M059J (cell line): ENCODE results near the gene IGSF9. TPM values are rescaled to one million over a fixed set of nuclear protein-coding genes. Genes with fewer than 3 reads are reported as not detected.

Source experiments
- DNase-seq: peaks from one replicate; pipeline ENCODE4 v3.0.0-alpha.2; 2012; ENCODE audit warnings: low read depth
- total RNA-seq: library from RNA; depleted of rRNA; stranded (reverse); fragments of >200 nt; shearing (Covaris generic); gene quantifications from 2 replicates; pipeline ENCODE4 v1.2.3, GENCODE V29; 2014

Gene IGSF9
- total RNA-seq, 1 experiment from 2014 or later: 0.32 TPM

DNA sequence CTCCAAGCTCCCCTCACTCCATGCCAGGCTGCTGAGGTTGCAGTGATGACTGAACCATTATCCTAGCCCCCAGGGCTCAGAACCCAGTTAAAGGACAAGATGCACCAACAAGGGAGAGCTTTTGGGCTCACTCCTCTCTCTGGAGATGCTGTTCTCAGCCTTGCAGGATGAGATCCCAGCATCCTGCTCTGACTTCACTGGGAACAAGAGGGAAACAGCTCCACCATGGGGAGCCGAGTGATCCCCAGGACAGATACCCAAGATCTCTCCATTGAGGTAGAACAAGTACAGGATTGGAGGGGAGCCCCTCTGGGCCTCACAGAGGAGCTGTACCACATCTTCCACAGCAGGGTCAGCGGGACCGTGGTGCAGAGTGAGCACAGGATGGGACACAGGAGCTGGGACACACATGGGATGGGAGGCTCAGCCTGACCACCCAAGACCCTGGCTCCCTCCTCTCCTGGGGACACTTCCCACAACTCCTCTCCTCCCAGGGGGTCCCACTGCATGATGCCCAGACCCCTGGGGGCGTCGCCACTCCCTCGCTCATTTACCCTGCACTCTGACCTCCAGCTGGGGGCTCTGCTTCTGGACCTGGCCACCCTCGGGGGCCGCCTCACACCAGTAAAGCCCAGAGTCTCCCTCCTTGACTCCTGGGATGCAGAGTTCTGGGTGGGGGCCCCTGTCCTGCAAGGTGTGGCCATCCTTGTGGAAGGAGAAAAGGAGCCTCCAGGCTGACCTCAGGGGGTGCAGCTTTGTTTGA is 27.2 kb upstream of the IGSF9 start:
- DNase-seq: no peak

DNA sequence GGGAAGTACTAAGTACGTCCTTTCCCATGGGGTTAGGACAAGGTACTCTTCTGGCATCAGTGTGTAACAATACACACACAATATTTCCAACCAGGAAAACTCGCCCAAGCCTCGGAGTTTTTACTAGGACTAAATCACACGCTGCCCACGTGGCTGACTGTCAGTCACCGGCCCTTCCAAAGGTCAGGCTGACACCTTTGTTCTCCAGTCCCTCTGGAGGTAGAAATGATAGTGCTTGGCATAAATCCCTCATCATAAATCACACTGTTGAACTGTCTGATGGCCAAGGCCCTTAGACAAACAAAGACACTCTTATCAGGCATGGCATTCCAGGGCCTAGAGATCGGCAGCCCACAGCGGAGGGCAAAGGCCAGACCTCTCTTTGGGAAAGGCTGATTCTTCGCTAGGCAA is 25.5 kb upstream of the IGSF9 start:
- DNase-seq: no peak

DNA sequence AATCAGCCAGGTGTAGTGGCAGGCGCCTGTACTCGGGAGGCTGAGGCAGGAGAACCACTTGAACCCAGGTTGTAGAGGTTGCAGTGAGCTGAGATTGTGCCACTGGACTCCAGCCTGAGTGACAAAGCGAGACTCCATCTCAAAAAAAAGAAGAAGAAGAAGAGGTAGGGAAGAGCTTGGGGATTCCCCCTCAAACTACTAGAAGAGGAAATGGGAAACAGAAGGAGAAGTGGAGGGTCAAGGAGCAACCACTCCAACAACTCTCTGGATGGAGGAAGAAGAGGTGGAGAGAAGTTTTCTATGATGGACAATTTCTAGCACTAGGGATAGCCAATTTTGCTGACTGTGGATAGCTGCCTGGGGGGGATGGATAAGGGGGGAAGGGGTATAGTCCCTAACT is 23.5 kb upstream of the IGSF9 start:
- no peak for DNase-seq

DNA sequence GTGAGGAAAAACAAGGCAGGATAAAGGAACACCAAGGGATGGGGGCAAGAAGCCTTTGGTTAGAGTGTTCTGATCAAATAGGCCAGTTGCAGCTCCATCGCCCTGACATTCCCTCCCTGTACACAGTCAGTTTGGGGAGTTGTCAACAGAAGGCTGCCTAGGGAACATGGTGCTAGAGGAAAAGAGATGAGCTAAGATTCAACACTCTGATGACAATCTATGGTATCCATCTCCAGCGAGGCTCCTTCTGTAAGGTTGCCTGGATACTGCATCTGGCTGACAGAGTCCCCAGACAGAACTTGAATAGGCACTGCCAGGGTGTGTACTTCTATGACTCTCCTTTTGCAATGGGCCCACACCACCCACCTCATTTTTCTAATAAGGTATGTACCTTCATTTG is 19.9 kb upstream of the IGSF9 start:
- no peak for DNase-seq

DNA sequence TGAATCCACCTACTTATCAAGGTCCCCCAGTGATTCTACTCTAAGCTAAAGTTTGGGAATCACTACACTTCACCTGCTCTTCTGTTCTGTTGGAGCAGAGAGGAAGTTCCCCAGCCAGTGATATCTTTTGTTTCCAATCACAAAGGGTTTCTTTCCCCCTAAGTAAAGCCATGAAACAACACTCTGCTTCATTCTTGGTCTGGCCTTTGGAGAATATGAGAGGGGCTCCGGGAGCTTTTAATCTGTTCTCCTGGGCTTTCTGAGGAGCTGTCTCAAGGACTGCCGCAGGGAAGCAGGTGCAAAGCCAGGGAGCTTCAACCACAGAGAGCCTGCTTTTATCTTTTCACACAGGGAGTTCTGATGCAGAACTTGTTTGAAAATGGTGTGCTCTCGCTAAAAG is 18.7 kb upstream of the IGSF9 start:
- no peak for DNase-seq

DNA sequence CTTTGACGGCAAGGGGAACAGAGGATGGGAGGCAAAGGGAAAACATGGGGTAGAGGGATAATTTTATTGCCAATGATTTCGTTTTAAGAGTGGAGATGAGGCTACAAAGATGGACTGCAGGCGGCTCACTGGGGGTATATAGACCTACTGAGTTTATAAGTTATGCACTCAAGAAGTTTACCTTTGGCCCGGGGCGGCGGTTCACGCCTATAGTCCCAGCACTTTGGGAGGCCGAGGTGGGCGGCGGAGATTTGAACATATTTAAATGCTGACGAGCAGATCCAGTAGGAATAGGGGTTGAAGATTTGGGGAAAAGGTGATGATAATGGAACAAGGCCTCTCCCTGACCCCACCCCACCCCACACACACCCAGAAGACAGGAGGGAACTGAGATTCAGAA is 16.8 kb upstream of the IGSF9 start:
- DNase-seq: no peak

DNA sequence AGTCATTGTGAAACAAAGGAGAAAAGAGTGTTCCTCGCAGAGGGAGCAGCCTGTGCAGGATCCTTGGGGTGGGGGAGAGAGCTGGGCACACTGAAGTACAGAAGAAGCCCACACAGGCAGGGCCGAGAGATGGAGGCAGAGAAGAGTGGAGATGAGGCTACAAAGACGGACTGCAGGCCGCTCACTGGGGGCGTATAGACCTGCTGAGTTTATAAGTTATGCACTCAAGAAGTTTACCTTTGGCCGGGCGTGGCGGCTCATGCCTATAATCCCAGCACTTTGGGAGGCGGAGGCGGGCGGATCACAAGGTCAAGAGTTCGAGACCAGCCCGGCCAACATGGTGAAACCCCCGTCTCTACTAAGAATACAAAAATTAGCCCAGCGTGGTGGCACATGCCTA is 16.2 kb upstream of the IGSF9 start:
- DNase-seq: no peak

DNA sequence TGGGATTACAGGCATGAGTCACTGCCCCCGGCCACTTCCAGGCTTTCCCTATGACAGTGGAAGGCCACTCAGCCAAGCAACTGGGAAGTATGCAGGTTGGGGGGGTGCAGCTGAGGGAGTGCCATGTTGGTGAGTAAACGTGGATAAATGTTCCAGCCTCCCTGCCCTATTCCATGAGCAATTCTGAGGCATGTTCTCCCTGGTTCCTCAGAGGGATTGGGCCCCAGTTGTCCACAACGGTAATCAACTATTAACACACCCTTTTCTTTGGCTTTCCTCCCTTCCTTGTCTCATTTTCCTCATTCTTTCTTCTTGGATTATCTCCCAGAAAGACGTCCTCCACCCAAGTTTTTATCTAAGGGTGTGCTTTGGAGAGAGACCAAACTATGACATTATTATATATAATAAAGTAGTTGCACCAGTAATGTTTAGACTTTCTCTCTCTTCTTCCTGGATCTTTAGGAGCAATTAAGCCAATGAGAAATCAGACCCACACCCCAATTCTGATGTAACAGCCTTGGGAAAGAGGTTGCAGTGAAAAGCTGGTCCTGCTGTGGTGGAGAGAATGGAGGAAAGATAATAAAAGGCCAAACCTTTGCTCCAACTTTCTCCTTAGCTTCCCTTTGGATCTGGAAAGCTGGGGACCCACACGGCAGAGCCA is 15.4 kb upstream of the IGSF9 start:
- DNase-seq: peak; percentile 74

DNA sequence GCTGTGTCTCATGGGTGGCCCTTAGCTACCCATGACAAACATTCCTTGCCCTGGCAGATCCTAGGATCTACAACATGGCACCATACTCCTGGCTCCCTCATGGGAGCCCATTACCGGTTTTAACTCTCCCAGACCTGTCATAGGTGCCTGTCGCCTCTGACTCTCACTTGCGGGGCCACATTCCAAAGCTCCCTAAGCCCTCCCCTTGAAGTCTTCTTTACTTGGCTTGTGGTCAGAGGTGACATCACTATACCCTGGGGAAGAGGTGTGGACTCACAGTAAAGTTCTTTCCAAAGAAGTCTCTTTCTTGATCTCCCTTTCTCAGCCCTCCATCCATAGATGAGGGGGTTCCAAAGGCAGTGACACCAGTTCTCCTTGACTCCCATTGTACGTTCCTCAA is 14.0 kb upstream of the IGSF9 start:
- peak; percentile 65 for DNase-seq

DNA sequence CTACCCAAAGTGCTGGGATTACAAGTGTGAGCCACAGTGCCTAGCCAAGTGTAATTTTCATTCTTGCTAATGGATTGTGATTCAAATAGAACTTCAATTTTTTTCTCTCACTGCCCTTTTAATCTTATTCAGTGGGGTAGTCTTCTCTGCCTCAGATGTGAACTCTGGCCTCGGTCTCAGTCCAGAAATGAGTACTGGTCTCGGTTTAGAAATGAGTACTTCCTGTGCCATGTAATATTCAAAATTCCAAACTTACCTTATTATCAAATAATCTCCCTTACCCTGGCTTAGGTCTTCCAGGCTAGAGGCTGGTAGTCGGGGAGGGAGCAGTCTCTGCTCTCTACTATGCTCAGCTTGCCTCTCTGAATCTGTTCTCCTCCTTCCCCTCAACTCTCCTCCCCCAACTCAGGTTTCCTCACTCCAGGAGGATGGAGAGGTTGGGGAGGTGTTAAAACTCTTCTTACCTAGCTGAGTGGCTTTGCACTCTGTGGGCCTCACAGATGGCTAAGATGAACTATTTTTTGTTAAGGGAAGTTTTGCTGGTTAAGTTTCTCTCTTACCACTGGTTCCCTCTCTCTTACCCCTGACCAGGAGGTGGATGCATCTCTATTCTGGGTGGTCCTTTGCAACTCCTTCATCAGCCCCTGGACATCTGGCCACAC is 13.4 kb upstream of the IGSF9 start:
- DNase-seq: no peak

DNA sequence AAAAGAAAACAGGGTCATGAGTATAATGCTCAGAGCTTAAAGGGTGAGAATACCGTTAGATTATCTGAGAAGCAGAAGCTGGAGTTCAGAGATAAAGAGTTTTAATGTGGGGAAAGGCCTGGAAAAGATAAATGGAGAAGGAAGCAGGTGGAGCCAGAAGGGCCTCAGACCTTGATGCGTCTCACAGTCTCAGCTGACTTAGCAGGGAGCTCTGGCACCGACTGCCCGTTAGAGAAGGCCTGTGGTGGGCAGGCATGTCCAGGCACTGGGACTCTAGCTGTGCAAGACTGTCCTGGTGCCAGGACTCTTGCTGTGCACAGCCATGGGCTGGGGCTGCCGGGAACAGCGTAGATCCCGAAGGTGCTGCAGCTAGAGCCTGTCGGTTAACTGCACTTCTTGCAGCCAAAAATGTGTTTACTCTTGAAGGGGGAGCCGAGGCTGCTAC is 12.4 kb upstream of the IGSF9 start:
- DNase-seq: no peak

DNA sequence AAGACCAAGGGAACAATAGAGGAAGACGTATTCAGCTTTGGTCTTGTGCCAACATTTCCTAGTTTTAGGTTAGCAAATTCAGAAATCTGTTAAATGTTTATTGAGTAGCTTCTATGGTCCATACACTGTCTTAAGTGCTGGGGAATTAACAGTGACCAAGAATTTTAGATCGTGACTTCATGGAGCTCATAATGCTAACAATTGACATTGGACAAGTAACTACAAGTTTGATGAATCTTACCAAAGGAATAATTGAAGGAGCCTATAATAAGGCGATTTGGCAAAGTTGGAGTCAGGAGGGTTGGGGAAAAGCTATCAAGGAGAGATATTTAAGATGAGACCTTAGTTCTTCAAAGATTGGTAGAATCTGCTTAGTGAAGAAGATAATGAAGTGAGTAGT is 10.0 kb upstream of the IGSF9 start:
- no peak for DNase-seq

DNA sequence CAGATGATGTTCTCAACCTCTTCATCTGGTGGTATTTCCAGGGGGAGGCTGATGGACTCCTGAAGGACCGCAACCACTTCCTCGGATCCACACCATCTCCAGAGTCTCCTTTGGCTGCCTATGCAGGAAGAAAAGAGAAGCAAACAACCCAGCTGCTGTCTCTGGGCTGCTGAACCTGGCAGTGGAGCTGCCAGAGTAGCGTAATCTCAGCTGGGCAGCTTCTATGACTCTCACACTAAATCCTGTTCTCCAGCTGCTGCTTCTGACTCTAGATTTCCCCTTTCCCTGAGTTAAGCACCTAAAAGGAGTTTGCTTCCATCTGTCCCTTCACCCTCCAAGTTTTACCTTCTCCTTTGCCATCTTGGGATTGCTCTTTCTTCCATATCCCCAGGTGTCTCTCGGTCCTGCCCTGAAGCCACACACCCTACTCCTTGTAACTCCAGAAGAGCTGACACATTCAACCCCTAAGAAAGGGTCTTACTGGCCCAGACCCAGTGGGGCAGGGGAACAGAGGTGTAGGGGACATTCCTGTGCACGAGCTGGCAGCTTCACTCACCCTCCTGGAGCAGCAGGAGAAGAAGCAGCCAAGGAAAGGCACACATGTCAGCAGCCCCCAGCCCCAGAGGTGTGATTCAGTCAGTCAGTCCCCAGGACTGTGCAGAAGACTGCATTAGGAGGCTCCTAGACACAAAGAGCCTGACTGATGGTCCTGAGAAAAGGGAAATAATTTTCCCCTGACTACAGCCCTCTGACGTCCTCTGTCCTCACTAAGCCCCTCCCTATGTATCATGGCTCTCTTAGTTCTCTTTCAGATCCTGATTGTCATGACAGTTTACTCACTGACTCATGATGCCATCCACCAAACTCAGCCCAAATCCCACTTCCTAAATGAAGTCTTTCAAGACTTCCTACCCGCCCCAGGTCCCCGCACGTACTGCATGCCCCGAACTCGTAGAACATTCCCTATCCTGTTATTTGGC is 8.4 kb upstream of the IGSF9 start, which contains the start of gene SLAMF9:
Gene SLAMF9 (minus strand): TSS at position 702 of the 980 bp plus-strand sequence. CDS start 100 bp downstream, at position 602.
- DNase-seq: peak; percentile 34

DNA sequence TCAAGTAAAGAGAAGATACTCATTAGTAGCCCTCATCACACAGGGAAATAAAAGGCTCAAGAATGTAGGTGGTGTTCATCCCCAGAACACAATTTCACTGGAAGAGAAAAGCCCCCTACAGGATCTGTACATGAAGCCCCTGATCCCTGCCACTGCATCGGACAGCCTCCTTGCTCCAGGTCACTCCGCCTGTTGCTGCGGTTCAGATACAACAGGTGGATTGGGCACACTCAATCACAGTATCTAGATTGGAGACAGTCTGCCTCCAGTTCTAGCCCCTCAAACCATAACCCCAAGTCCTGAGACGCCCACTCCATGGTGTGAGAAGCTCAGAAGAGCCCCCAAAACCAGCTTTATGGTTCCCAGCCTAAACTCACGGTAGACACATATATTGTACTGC is 7.5 kb upstream of the IGSF9 start:
- no peak for DNase-seq

DNA sequence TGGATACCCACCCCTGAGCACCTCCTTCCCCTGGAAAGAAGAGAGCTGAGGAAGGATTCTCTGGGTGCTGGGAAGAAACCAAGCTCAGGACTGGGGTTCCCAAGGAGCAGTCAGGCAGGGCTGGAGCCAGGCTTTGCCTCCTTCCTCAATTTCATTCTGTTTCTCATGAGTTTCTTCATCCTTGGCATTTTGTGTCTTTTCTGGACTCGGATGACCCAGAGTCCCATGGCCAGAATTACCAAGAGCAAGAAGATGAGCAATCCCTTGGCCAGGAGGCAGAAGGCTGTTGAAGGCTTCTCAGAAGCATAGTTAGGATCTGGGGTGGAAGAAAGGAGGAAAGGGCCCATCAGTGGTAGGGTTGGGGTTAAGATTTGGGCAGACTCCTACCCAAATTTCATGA is 6.1 kb upstream of the IGSF9 start:
- DNase-seq: no peak

DNA sequence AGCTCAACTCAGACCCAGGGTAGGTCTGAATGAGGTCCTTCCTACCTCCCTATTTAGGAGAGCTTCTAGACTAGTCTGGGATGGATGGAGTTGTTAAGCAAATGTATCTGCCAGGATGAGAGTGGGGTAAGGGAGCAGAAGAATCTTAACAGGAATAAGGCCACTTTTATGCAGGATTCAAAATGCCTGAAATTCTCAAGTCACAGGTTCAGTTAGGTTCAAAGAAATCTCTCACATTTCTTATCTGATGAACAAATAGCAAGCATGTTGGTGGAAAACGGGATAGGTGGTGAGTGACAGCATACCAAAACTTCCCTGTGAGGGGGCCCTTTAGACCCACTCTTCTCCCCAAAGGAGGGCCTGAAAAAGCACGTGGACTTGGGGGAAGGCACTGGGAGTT is 5.6 kb upstream of the IGSF9 start:
- no peak for DNase-seq

DNA sequence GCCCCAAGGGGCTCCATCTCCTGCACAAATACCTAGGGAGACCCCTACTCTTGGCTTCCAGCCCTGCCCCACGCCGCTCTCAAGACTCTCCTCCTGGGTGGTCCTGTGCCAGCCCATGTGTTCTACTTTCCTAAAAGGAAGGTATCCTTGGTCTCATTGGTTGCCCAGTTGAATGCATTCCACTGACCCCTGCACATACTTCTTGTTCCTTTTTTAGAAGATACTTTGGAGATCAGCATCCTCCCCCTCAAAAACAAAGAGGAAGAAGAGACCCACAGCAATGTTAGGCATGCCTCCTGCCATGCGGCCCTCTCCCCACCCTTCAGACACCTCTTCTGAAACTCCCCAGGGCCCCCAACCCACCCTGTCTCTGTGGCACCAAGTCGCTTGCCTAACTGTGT is 4.6 kb upstream of the IGSF9 start:
- no peak for DNase-seq

DNA sequence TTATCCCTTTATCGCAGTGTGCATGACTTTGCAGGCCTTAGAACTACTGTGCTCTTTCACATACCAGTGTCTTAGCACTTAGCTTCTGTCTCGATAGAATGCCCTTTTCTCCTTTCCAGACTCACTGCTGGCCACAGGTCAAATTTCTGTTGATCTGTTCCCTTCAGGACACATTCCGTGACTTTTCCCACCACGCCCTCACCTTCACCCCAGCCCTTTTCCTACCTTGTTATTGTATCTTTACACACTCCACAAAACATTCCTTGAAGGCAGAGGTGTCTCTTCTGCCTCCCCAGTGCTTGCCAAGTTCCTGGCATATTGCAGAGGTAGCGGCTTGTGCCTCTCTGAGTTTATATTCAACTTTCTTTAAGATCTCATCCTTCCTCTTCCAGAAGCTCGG is 3.7 kb upstream of the IGSF9 start:
- no peak for DNase-seq

DNA sequence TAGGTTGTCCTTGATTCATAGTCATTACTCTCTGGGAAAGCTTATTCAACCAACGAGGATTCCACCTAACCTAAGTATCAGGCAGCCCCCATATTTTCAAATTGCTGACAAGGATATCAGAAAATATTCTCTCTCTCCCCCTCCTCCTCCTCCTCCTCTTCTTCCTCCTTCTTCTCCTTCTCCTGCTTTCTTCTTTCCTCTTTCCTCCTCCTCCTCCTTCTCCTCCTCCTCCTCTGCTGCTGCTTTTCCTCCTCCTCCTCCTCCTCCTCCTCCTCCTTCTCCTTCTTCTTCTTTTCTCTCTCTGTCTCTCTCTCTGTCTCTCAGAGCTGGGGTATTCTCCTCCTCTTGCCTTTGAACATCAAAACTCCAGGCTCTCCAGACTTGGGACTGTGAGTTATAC is 2.5 kb upstream of the IGSF9 start:
- DNase-seq: no peak

DNA sequence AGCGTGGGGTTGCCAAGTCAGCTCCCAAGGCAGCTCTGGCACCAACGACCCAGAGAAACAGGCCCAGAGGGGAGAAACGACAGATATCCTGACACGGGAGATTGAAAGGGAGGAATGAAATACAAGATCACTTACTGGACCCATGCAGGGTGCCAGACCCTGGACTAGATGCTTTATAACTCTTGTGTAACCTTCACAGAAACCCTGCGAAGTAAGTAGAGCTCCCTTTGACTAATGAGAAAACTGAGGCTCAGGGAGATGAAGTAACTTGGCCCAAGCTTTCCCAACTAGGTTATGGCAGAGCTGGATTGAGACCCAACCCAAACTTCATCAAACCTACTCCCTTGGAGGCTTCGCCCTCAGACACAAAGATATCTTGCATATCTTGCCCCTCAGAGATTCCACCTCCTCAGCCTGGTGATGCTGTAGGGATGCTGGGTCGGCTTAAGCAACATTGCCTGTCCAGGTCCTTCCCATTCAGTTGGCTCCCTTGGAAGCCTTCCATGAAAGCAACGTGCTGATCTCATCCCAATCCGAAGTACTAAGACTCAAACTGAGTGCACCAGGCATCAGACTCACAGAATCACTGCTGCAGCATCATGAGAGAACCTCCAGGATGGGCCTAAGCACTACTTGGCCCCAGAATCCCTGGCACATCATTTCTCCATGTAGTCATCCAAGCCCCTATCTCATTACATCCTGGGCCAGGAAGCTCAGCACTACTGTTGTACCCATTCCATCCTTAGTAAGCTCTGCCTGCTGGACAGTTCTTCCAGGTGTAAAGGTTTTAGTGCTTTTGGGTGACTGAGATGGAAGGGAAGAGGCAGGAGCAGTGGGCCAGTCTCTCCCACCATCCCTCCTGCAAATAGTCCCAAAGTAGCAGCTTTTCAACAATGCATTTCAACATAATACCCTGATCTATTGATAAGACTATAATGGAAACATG is 1.1 kb upstream of the IGSF9 start:
- no peak for DNase-seq
